Activated CD8-positive, alpha-beta memory T cell treated with anti-CD3 and anti-CD28 coated beads, Interleukin-2, amount 50 U/mL, for 4 hours (primary cell): Measurements from ENCODE around the gene SLC35B4.
A peak's percentile ranks its signal among the peaks of the same experiment; 100 is the strongest.
"Not testable (repeated sequence)": the region's sequence is repeated elsewhere in the genome, so short reads cannot be mapped to it uniquely, and the experiment has no call there.

Experiments used
- DNase-seq: peaks from one replicate; pipeline ENCODE4 v3.0.0-alpha.2; 2020

SLC35B4 gene

DNA sequence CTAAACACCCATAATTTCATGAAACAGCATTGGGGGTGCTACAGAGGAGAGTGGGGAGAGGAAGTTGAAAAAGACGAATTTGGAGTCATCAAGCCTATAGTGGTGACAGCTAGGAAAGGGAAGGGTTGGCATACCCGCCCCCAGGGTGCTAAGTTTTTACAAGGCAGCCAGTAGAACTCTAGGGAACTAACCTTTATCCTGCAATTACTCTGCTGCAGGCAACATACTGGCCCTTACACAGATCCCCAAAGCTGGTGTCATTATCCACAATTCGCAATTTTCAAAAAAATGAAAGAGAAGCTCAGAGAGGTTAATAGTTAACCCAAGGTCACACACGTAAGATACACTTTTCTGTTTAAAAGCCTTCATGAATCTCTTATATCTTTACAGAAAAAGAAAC lies 14.2 kb upstream of the SLC35B4 start:
- no peak for DNase-seq

- DNase-seq: no peak
Measured at GRCh38 chr7:134329614-134330346, 13.1 kb upstream of the SLC35B4 start.

DNA sequence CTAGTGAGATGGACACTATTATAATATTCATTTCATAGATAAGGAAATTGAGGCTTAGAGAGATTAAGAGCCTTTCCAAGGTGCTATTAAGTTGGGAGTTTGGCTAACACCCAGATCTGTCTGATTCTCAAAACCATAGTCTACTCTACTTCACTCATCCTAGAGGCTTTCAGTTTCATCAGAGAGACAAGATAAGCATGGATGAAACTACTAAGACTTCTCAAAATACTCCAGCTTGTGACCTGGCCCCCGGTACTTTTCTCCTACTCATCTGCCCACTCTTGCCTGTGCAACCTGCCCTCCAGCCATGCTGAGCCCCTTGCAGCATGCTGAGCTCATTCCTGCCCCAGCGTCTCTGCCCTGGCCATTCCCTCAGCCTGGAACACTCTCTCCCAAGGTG lies 12.2 kb upstream of the SLC35B4 start:
- DNase-seq: no peak

DNA sequence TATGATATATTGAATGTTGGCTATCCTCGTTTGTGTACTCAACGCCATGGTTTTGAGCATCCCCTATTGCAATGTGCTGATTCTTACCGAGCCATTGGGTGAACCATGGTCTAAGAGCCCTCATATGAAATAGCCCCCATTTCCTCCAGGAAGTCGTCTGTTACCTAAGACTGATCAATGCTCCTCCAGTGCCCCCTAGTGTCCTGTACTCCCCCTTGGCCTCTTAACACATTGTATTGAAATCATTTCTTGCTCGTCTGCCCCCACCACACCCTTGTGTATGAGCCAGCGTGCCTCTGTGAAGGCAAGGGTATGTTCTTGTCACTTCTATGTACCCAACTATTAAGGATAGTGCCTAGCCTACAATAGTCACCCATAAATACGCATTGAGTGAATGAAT lies 11.2 kb upstream of the SLC35B4 start:
- peak; percentile 62 for DNase-seq

DNA sequence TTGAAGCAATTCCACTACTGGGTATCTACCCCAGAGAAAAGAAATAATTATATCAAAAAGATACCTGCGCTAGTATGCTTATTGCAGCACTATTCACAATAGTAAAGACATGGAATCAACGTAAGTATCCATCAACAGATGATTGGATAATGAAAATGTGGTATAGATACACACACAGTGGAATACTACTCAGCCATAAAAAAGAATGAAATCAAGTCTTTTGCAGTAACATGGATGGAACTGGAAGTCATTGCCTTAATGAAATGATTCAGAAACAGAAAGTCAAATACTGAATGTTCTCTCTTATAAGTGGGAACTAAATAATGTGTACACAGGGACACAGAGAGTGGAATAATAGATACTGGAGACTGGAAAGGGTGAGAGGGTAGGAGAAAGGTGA lies 7.4 kb upstream of the SLC35B4 start:
- no peak for DNase-seq

GRCh38 chr7:134320201-134320600 lies 3.5 kb upstream of the SLC35B4 start:
- DNase-seq: no peak

DNA sequence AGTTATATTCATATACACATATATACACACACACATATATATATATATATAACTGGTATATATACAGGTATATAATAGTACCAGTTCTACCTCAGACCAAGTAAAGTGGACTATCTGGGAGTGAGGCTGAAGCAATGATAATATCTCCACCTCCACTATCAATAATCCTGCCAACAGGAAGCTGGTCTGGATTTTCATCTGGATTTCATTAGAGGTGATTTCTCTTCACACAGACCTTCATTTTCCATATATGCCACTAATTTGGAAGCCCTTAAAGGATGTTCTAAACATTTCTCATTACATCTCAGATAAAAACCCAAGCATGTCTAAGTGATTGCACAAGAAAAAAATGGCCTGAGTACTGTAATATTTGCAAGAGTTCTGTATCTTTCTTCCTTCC lies 1.7 kb upstream of the SLC35B4 start:
- no peak for DNase-seq

GRCh38 chr7:134317434-134317833 lies 704 bp upstream of the SLC35B4 start:
- DNase-seq: no peak

- no peak for DNase-seq
Measured at GRCh38 chr7:134315679-134316538, 821 bp downstream of the SLC35B4 start.

- DNase-seq: no peak
Measured at GRCh38 chr7:134313543-134313942, 3.2 kb downstream of the SLC35B4 start.

DNA sequence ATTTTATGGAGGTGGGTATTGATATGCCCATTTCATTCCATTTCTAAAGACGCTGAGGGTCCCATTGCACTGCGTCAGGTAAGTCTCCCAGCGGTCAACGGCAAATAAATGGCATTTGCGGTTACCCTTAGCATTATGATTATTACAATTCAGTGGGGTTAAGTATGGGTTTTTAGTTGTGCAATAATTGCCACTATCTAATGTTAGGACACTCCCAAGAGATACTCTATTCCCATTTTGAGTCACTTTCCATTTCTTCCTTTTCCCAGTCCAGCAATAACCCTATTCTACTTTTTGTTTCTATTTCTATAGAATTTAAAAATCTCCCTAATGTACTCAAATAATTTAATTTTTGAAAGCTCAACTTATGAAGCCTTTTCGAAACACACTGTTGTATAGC lies 4.0 kb downstream of the SLC35B4 start:
- DNase-seq: no peak

- DNase-seq: no peak
Measured at GRCh38 chr7:134311807-134312206, 4.9 kb downstream of the SLC35B4 start.

DNA sequence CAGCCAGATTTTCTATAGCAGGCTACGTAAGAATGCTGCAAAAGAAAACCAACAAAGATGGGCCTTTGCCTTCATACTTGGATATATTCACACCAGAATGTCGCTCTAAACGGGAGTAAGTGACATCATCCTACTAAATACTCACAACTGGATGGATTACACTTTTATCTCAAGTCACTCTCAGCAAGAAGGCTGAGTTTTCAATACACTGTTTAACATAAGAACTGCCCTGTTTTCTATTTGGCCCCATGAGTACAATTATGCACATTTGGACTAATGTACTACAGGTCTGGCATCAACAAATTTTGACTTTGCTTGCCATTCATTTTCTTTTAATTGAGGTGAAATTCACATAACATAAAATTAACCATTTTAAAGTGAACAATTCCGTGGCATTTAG lies 8.2 kb downstream of the SLC35B4 start:
- no peak for DNase-seq

DNA sequence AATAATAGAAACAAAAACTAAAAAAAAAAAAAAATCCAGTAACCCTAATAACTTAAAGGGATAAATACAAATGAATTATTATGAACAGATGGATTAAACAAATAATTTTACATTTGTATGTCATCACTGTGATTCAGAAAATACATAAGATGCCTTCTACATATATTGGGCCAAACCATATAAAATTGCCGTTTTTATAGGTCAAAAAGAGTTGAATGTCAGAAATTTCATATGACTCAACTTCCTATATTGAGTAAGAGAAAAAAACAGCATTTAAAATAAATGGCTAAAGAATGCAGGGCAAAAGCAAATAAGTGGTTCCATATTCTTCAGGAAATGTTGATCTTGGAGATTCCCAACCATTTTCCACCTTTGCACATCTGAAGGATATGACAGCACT lies 9.4 kb downstream of the SLC35B4 start:
- DNase-seq: no peak

DNA sequence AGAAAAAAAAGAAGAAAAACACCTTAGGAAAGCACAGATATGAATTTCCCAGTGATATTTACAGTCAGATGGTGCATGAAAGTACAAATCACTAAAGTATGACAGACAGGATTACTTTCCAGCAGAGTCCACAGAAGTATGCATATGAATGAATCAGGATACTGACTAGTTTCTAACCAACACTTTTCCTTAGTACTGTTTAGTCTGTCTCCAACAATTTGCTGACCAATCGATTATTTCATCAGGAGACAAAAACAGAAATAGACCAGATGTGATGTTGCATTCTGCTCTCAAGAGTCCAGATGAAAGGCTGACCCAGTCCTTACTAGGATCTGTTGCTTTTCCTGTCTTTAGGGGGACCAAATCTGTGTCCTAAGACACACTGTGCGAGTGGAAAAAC lies 14.6 kb downstream of the SLC35B4 start:
- DNase-seq: no peak

DNA sequence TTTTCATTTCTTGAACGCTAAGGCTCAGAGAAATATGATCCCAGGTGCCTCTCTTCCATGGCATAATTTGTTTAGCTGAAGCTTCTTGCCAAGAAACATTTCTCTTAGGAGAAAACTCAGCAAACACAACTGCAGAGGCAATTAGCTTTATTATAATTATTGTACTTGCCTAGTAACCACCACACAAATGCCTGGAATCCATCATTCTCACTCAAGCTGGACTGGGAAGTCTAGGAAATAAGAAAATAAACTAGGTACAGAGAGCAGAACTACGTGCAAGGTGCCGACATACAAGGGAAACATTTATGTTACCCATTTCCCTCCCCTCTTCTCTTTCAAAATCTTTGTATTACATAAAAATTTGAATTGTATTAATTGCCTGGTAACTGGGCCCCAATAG lies 15.1 kb downstream of the SLC35B4 start:
- no peak for DNase-seq

- no peak for DNase-seq
Measured at GRCh38 chr7:134300988-134301387, 15.7 kb downstream of the SLC35B4 start.

- no peak for DNase-seq
Measured at GRCh38 chr7:134298902-134299683, 17.6 kb downstream of the SLC35B4 start.

GRCh38 chr7:134297489-134297888 lies 19.2 kb downstream of the SLC35B4 start:
- no peak for DNase-seq

DNA sequence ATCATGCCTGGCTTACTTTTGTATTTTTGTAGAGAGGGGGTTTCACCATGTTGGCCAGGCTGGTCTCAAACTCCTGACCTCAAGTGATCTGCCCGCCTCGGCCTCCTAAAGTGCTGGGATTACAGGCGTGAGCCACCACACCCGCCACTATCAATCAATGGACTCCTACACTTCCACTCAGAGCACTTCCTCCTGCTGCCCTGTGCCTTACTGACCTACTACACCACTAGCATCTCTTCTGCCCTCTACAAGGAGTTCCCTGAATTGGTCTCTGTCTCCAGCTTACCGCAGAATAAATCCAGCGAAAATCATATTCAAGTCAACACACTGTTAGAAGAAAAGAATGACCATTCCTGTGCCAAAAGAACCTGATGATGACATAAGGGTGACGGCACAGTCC lies 20.7 kb downstream of the SLC35B4 start:
- not testable (repeated sequence) for DNase-seq

- DNase-seq: no peak
Measured at GRCh38 chr7:134293002-134293740, 23.6 kb downstream of the SLC35B4 start.

DNA sequence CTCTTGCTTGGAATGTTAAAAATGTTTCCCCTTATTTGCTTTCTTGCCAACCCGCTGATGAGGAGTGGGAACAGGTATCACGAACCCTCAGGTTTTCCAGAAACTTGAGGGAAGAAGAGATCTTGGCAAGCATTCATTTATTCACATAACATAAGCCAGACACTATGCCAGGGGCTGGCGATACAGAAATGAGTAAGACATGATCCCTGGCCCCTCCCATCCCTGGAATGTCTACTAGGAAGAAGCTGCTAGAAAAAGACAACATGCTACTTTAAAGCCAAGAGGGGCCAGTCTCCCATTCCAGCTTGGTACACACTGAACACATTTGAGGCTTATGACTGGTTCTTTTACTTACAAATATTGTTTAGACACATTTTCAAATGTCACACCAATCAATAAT lies 26.4 kb downstream of the SLC35B4 start:
- DNase-seq: no peak

GRCh38 chr7:134289841-134290240 lies 26.9 kb downstream of the SLC35B4 start:
- DNase-seq: no peak
